K562 (cell line): ENCODE results near the gene CYP24A1. TPM values are rescaled to one million over a fixed set of nuclear protein-coding genes. Genes with fewer than 3 reads are reported as not detected.

Experiments used
- ATAC-seq: fragments of 200-7000 bp; cut with Tn5 transposase; 3 replicates; pipeline ENCODE4 v1.9.1; 2020; ENCODE audit warnings: moderate library complexity
- BruUV-seq: library from RNA; stranded (reverse); fragments of 400-500 nt; replicated peaks from 2 replicates; lab custom pipeline; 2021; lab: Mats Ljungman, UMichigan
- CTCF ChIA-PET: fragments of 300-600 bp; formaldehyde crosslinking; extraction: SDS; loops from one replicate; lab custom pipeline; 2021; ENCODE audit warnings: low intra/inter-chr PET ratio; lab: Yijun Ruan, JAX
- POLR2A ChIA-PET: fragments of 300-600, 350-650 bp; sonication (Branson Sonifier 250); formaldehyde crosslinking; extraction: SDS; loops from one replicate; lab custom pipeline; 2021; ENCODE audit warnings: antibody characterized with exemption, inconsistent platforms; lab: Yijun Ruan, JAX
- DNase-seq, 4 experiments: peaks; one replicate each; pipeline versions ENCODE4 v3.0.0 to v3.0.0-alpha.2; 2011 to 2018; ENCODE audit warnings: low spot score in 3 of 4, mixed read lengths in 3 of 4; ENCODE audit errors: extremely low read depth in 1 of 4
- FAIRE-seq: peaks from 2 replicates; lab custom pipeline; 2011; peaks lifted over from hg19 to GRCh38; lab: Jason Lieb, UNC
- H2AFZ ChIP-seq: 2 replicates; pipeline ENCODE4 v1.6.0; 2011; ENCODE audit warnings: low read depth, low read length, control low read depth, inconsistent platforms
- H3K27ac ChIP-seq: fragments of 200-600 bp; 3 replicates; pipeline ENCODE4 v1.8.0; 2011; ENCODE audit warnings: low read depth, mild to moderate bottlenecking, control low read depth, inconsistent platforms, low read length, moderate library complexity, mixed read lengths; ENCODE audit errors: extremely low read depth
- H3K27me3 ChIP-seq, 2 experiments: fragments of 300-600 bp in 1 of 2; 2 replicates in 1 of 2; 3 replicates in 1 of 2; pipeline versions ENCODE4 v1.6.0 to v1.8.0; 2011; ENCODE audit warnings: inconsistent platforms in 2 of 2, low read length in 2 of 2, mild to moderate bottlenecking in 1 of 2, mixed read lengths in 1 of 2, moderate library complexity in 1 of 2; ENCODE audit not compliant: control insufficient read depth in 2 of 2, insufficient read depth in 2 of 2
- H3K36me3 ChIP-seq: fragments of 300-600 bp; 3 replicates; pipeline ENCODE4 v1.8.0; 2011; ENCODE audit warnings: mild to moderate bottlenecking, low read length, inconsistent platforms; ENCODE audit not compliant: control insufficient read depth, insufficient read depth
- H3K4me1 ChIP-seq, 2 experiments: fragments of 200-600 bp in 1 of 2; replicated peaks in 1 of 2; 2 replicates in 1 of 2; 3 replicates in 1 of 2; pipeline versions ENCODE4 v1.5.1 to v1.8.0; 2011; ENCODE audit warnings: inconsistent platforms in 2 of 2, low read length in 2 of 2, mild to moderate bottlenecking in 1 of 2, mixed read lengths in 1 of 2, moderate library complexity in 1 of 2; ENCODE audit not compliant: control insufficient read depth in 2 of 2, insufficient read depth in 2 of 2
- H3K4me2 ChIP-seq: 2 replicates; pipeline ENCODE4 v1.6.1; 2011; ENCODE audit warnings: low read length, control low read depth, inconsistent platforms, mixed read lengths; ENCODE audit not compliant: insufficient read depth
- H3K4me3 ChIP-seq: fragments of 200-600 bp; sonication (generic), shearing (Covaris generic); 2 replicates; pipeline ENCODE4 v1.5.1; 2016; ENCODE audit warnings: control low read depth, inconsistent platforms
- H3K79me2 ChIP-seq: fragments of 200-600 bp; 3 replicates; pipeline ENCODE4 v1.8.0; 2011; ENCODE audit warnings: low read length, inconsistent platforms; ENCODE audit not compliant: control insufficient read depth, insufficient read depth
- H3K9ac ChIP-seq, 2 experiments: 2 replicates each; pipeline versions ENCODE4 v1.6.0 to v1.6.1; 2011; ENCODE audit warnings: low read depth in 2 of 2, low read length in 2 of 2, control low read depth in 1 of 2, inconsistent platforms in 1 of 2, mild to moderate bottlenecking in 1 of 2, mixed read lengths in 1 of 2; ENCODE audit not compliant: insufficient read depth in 1 of 2
- H3K9me1 ChIP-seq: one replicate; pipeline ENCODE4 v1.6.0; 2011; ENCODE audit warnings: inconsistent platforms, mild to moderate bottlenecking, low read length, moderate library complexity; ENCODE audit not compliant: control insufficient read depth, insufficient read depth
- H3K9me3 ChIP-seq: replicated peaks from 2 replicates; pipeline ENCODE4 v1.5.1; 2011; ENCODE audit warnings: low read depth, low read length, inconsistent platforms; ENCODE audit not compliant: control insufficient read depth, insufficient read depth
- H4K20me1 ChIP-seq: replicated peaks from 2 replicates; pipeline ENCODE4 v1.6.1; 2011; ENCODE audit warnings: low read length, inconsistent platforms, mixed read lengths; ENCODE audit not compliant: control insufficient read depth, insufficient read depth
- BCLAF1 ChIP-seq, 2 experiments: fragments of 450-650 bp in 1 of 2; IDR thresholded peaks; 2 replicates each; pipeline ENCODE4 v1.6.1; 2011 to 2017; ENCODE audit warnings: low read depth in 2 of 2, antibody characterized with exemption in 1 of 2, borderline replicate concordance in 1 of 2, low read length in 1 of 2, mild to moderate bottlenecking in 1 of 2, mixed read lengths in 1 of 2; ENCODE audit not compliant: control insufficient read depth in 1 of 2
- BRD9 ChIP-seq: fragments of 450-650 bp; IDR thresholded peaks from 2 replicates; pipeline ENCODE4 v1.6.1; 2018; ENCODE audit warnings: low read depth; ENCODE audit not compliant: partially characterized antibody
- E2F1 ChIP-seq: sonication (generic); formaldehyde crosslinking; IDR thresholded peaks from 2 replicates; pipeline ENCODE4 v1.8.1; 2023; ENCODE audit warnings: mild to moderate bottlenecking, missing genetic modification reagents, moderate library complexity
- KLF6 ChIP-seq: fragments of 250-450 bp; sonication (Bioruptor Pico); IDR thresholded peaks from 2 replicates; pipeline ENCODE4 v1.4.0; 2020; ENCODE audit warnings: mild to moderate bottlenecking, moderate library complexity, borderline replicate concordance
- MYNN ChIP-seq, 2 experiments: sonication (generic); formaldehyde crosslinking in 1 of 2; IDR thresholded peaks; 2 replicates each; pipeline versions ENCODE4 v1.5.0 to v1.6.1; 2016 to 2020; ENCODE audit warnings: antibody characterized with exemption in 1 of 2, missing genetic modification reagents in 1 of 2
- SMAD1 ChIP-seq: fragments of 150-350 bp; IDR thresholded peaks from 2 replicates; pipeline ENCODE4 v1.6.1; 2014; ENCODE audit warnings: low read length, low read depth; ENCODE audit not compliant: partially characterized antibody
- ZBTB11 ChIP-seq, 3 experiments: fragments of 200-800 bp in 1 of 3; fragments of 250-450 bp in 1 of 3; fragments of 450-650 bp in 1 of 3; sonication (Bioruptor Pico) in 1 of 3; sonication (Bioruptor generic) in 1 of 3; formaldehyde crosslinking in 1 of 3; IDR thresholded peaks; 2 replicates each; pipeline versions ENCODE4 v1.6.1 to v1.8.0; 2016 to 2022; ENCODE audit warnings: mild to moderate bottlenecking in 2 of 3, missing genetic modification characterization in 2 of 3, missing compliant biosample characterization in 1 of 3, moderate library complexity in 1 of 3
- WGBS: fragments of 100-300 bp; shearing (Covaris generic); methylation state at CpG from one replicate; pipeline ENCODE4 v1.1.6; 2016; ENCODE audit warnings: low coverage, mixed read lengths; ENCODE audit not compliant: insufficient coverage; ENCODE audit errors: missing lambda C conversion rate; 5-methylcytosine and 5-hydroxymethylcytosine counted together
- in situ Hi-C: fragments of 300-500 bp; cut with MboI; formaldehyde crosslinking; loops from 4 replicates; pipeline ENCODE4 v1.15.0; 2018; ENCODE audit warnings: inconsistent platforms, mixed read lengths
- intact Hi-C: fragments of 100-400 bp; cut with micrococcal nuclease; formaldehyde crosslinking; loops from 2 replicates; pipeline ENCODE4 v1.14.2; 2022
- polyA plus RNA-seq, 8 experiments: library from polyadenylated mRNA; depleted of rRNA in 4 of 8; stranded (reverse) in 5 of 8; unstranded in 3 of 8; fragments of >200 nt; fragmentation: Nextera tagmentation in 2 of 8; fragmentation: Illumina TruSeq in 1 of 8; extraction: Ambion mirVana in 2 of 8; extraction: Trizol in 1 of 8; gene quantifications; 2 replicates each; pipeline versions ENCODE4 v1.2.1 to v1.2.3, GENCODE V29; 2011 to 2014; ENCODE audit warnings: inconsistent platforms in 1 of 8, missing spikeins in 1 of 8
- total RNA-seq, 7 experiments: library from RNA; depleted of rRNA in 6 of 7; stranded (reverse); fragments of >200 nt in 6 of 7; fragmentation: Illumina TruSeq in 2 of 7; extraction: Trizol in 2 of 7; gene quantifications; 2 replicates each; pipeline versions ENCODE4 v1.2.1 to v1.2.3, GENCODE V29; 2011 to 2021; ENCODE audit warnings: low replicate concordance in 1 of 7

The CYP24A1 gene
- total and polyA plus RNA-seq, 9 of the 15 experiments (the other 6 are each of a cell fraction or from before 2014, with no cell fraction given): 0.04 TPM; not detected in 8

GRCh38 chr20:54199283-54199682, 25.5 kb upstream of the CYP24A1 start:
- Histone ChIP-seq H3K27ac (no peak overlapping the region), H3K4me2 (no peak overlapping the region), H3K4me1 (no peaks in the 10 kb centered on the region), H3K36me3 (no peaks in the 10 kb centered on the region), H2AFZ (0 out of 2 replicates have a peak overlapping the region, but pooled peaks have one; percentile 38), H3K9me1 (no peaks in the 10 kb centered on the region), H3K79me2 (no peaks in the 10 kb centered on the region), H3K9ac (no peak overlapping the region)
- ATAC-seq: no peak
- FAIRE-seq: no peak
- CTCF ChIA-PET: interaction anchor here (0.5 to 3.1 kb wide), 4 partner anchors 51 to 107 kb away, joined by 3 to 30 read pairs (median 5); no protein-coding TSS in a partner anchor
- BruUV-seq: no TSS peak
- no peak for TF ChIP-seq MYNN (IDR thresholded peaks at IDR 0.05)
- TF ChIP-seq MYNN (CRISPR knock-in tag; IDR thresholded peaks at IDR 0.05): no peak
- TF ChIP-seq SMAD1: no peak
- TF ChIP-seq BRD9: no peak
- no peak for TF ChIP-seq E2F1 (CRISPR knock-in tag)
- peak in 1 of 3 experiments; percentile 90; a peak in 2 of 6 replicates for TF ChIP-seq ZBTB11 (CRISPR knock-in tag; IDR thresholded peaks at IDR 0.05)
- no peak for TF ChIP-seq BCLAF1 (IDR thresholded peaks at IDR 0.05; ENCODE audit: borderline replicate concordance in 1 of 2, control insufficient read depth in 1 of 2, low read depth in 2 of 2, low read length in 1 of 2)
- TF ChIP-seq KLF6 (CRISPR knock-in tag): no peak
- TF ChIP-seq, all 486 proteins: peak for 1
- in situ Hi-C loops: loop anchor here (5.0 kb wide), 1 partner anchor 97 kb away; no protein-coding TSS in a partner anchor
- 31% methylated on average over 6 of the region's 6 CpGs for WGBS
- intact Hi-C loops: loop anchor here (1.0 to 10.0 kb wide), 3 partner anchors 103 to 257 kb away; no protein-coding TSS in a partner anchor
- no peak overlapping the region for H3K4me3 ChIP-seq
- H3K27me3 ChIP-seq: peaks cover 3 to 21% of the 10 kb centered on the region in 2 experiments; a peak in 3 of 5 replicates
- POLR2A ChIA-PET: no interaction called here
- no peak for DNase-seq
- no peaks in the 10 kb centered on the region for H4K20me1 ChIP-seq
- no peaks in the 10 kb centered on the region for H3K9me3 ChIP-seq
